Lower leg skin (tissue), 3 donors: ENCODE measurements around the gene DNASE1L3.

ENCODE experiments used
- POLR2A ChIP-seq, 2 donors: fragments of 450-650 bp; IDR thresholded peaks; one replicate each; pipeline ENCODE4 v1.6.1; 2016 to 2017; ENCODE audit warnings: antibody characterized with exemption in 2 of 2, mild to moderate bottlenecking in 1 of 2, moderate library complexity in 1 of 2
- TF ChIP-seq, protein P1 (sequence below), 3 donors: fragments of 450-650 bp; IDR thresholded peaks; one replicate each; pipeline ENCODE4 v1.5.1; 2016; ENCODE audit warnings: antibody characterized with exemption in 3 of 3, mild to moderate bottlenecking in 3 of 3, moderate library complexity in 2 of 3

- TF ChIP-seq, protein P1, sequence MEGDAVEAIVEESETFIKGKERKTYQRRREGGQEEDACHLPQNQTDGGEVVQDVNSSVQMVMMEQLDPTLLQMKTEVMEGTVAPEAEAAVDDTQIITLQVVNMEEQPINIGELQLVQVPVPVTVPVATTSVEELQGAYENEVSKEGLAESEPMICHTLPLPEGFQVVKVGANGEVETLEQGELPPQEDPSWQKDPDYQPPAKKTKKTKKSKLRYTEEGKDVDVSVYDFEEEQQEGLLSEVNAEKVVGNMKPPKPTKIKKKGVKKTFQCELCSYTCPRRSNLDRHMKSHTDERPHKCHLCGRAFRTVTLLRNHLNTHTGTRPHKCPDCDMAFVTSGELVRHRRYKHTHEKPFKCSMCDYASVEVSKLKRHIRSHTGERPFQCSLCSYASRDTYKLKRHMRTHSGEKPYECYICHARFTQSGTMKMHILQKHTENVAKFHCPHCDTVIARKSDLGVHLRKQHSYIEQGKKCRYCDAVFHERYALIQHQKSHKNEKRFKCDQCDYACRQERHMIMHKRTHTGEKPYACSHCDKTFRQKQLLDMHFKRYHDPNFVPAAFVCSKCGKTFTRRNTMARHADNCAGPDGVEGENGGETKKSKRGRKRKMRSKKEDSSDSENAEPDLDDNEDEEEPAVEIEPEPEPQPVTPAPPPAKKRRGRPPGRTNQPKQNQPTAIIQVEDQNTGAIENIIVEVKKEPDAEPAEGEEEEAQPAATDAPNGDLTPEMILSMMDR (IDR thresholded peaks at IDR 0.05): no peak
- TF ChIP-seq POLR2A (IDR thresholded peaks at IDR 0.05): no peak
Measured at GRCh38 chr3:58258392-58259055, 47.8 kb upstream of the DNASE1L3 start.
